HEK293 (cell line): ENCODE data around the gene SFRP5.

Source experiments
- CTCF ChIA-PET: fragments of 350-600 bp; formaldehyde crosslinking; extraction: SDS; loops from one replicate; lab custom pipeline; 2021; ENCODE audit warnings: antibody characterized with exemption; lab: Yijun Ruan, JAX
- POLR2A ChIA-PET: fragments of 300-600 bp; formaldehyde crosslinking; extraction: SDS; loops from one replicate; lab custom pipeline; 2020; ENCODE audit warnings: antibody characterized with exemption, inconsistent platforms; lab: Yijun Ruan, JAX
- H3K27ac ChIP-seq: fragments of 200-500 bp; sonication (Bioruptor generic); 2 replicates; pipeline ENCODE4 v1.5.1; 2014; ENCODE audit warnings: low read depth, low read length, control low read depth, inconsistent platforms; ENCODE audit errors: extremely low read depth
- H3K36me3 ChIP-seq, 2 experiments: fragments of 200-500 bp in 1 of 2; sonication (Bioruptor generic) in 1 of 2; 1 replicate in 1 of 2; 2 replicates in 1 of 2; pipeline ENCODE4 v1.5.1; 2014 to 2017; ENCODE audit warnings: inconsistent platforms in 2 of 2, low read length in 2 of 2; ENCODE audit not compliant: control insufficient read depth in 2 of 2, insufficient read depth in 1 of 2
- H3K4me1 ChIP-seq: fragments of 200-500 bp; sonication (Bioruptor generic); 2 replicates; pipeline ENCODE4 v1.5.1; 2014; ENCODE audit warnings: mild to moderate bottlenecking, low read length, inconsistent platforms; ENCODE audit not compliant: control insufficient read depth, insufficient read depth
- H3K4me3 ChIP-seq: 2 replicates; pipeline ENCODE4 v1.5.1; 2011; ENCODE audit warnings: low read depth, mild to moderate bottlenecking, control low read depth, low read length, moderate library complexity
- H3K9me3 ChIP-seq: fragments of 200-500 bp; sonication (Bioruptor generic); 2 replicates; pipeline ENCODE4 v1.5.1; 2014; ENCODE audit warnings: low read depth, low read length, inconsistent platforms; ENCODE audit not compliant: control insufficient read depth, insufficient read depth
- GFI1B ChIP-seq: fragments of 450-650 bp; formaldehyde crosslinking; IDR thresholded peaks from 2 replicates; pipeline ENCODE4 v1.5.1; 2016; ENCODE audit warnings: missing biosample characterization, missing genetic modification characterization
- KLF1 ChIP-seq: fragments of 450-650 bp; formaldehyde crosslinking; IDR thresholded peaks from 2 replicates; pipeline ENCODE4 v1.5.1; 2016; ENCODE audit warnings: missing biosample characterization, missing genetic modification characterization
- OSR2 ChIP-seq: fragments of 450-650 bp; formaldehyde crosslinking; IDR thresholded peaks from 2 replicates; pipeline ENCODE4 v1.5.1; 2016; ENCODE audit warnings: missing biosample characterization, missing genetic modification characterization
- TCF7L2 ChIP-seq: IDR thresholded peaks from 2 replicates; pipeline ENCODE4 v1.6.1; 2011; ENCODE audit warnings: low read depth, mild to moderate bottlenecking, inconsistent platforms, low read length, moderate library complexity, borderline replicate concordance
- YY2 ChIP-seq: fragments of 450-650 bp; formaldehyde crosslinking; IDR thresholded peaks from 2 replicates; pipeline ENCODE4 v1.5.1; 2016; ENCODE audit warnings: missing biosample characterization, missing genetic modification characterization
- ZBTB21 ChIP-seq: fragments of 450-650 bp; formaldehyde crosslinking; IDR thresholded peaks from 2 replicates; pipeline ENCODE4 v1.5.1; 2017; ENCODE audit warnings: missing biosample characterization, missing genetic modification characterization
- ZBTB48 ChIP-seq: fragments of 450-650 bp; formaldehyde crosslinking; IDR thresholded peaks from 2 replicates; pipeline ENCODE4 v1.5.1; 2016; ENCODE audit warnings: missing biosample characterization, missing genetic modification characterization
- ZFP3 ChIP-seq: fragments of 450-650 bp; formaldehyde crosslinking; IDR thresholded peaks from 2 replicates; pipeline ENCODE4 v1.5.1; 2016; ENCODE audit warnings: low read depth, missing biosample characterization, missing genetic modification characterization
- ZFP41 ChIP-seq: fragments of 450-650 bp; formaldehyde crosslinking; IDR thresholded peaks from 2 replicates; pipeline ENCODE4 v1.5.1; 2016; ENCODE audit warnings: missing biosample characterization, missing genetic modification characterization, borderline replicate concordance
- ZNF121 ChIP-seq: fragments of 450-650 bp; formaldehyde crosslinking; IDR thresholded peaks from 2 replicates; pipeline ENCODE4 v1.5.1; 2016; ENCODE audit warnings: missing biosample characterization, missing genetic modification characterization
- ZNF211 ChIP-seq: fragments of 450-650 bp; formaldehyde crosslinking; IDR thresholded peaks from 2 replicates; pipeline ENCODE4 v1.5.1; 2016; ENCODE audit warnings: low read depth, missing biosample characterization, missing genetic modification characterization
- ZNF214 ChIP-seq: fragments of 450-650 bp; formaldehyde crosslinking; IDR thresholded peaks from 2 replicates; pipeline ENCODE4 v1.5.1; 2017; ENCODE audit warnings: missing biosample characterization, mild to moderate bottlenecking, missing genetic modification characterization, borderline replicate concordance
- ZNF514 ChIP-seq: fragments of 450-650 bp; formaldehyde crosslinking; IDR thresholded peaks from 2 replicates; pipeline ENCODE4 v1.5.1; 2016; ENCODE audit warnings: missing biosample characterization, missing genetic modification characterization
- ZNF555 ChIP-seq: fragments of 450-650 bp; formaldehyde crosslinking; conservative IDR thresholded peaks from 2 replicates; pipeline ENCODE4 v1.5.1; 2017; ENCODE audit warnings: missing biosample characterization, mild to moderate bottlenecking, missing genetic modification characterization, inconsistent platforms
- ZNF571 ChIP-seq: fragments of 450-650 bp; formaldehyde crosslinking; IDR thresholded peaks from 2 replicates; pipeline ENCODE4 v1.5.0; 2017; ENCODE audit warnings: missing biosample characterization, missing genetic modification characterization
- ZNF596 ChIP-seq: fragments of 450-650 bp; IDR thresholded peaks from 2 replicates; pipeline ENCODE4 v1.5.0; 2018; ENCODE audit warnings: missing biosample characterization, mild to moderate bottlenecking, missing genetic modification characterization, moderate library complexity
- ZNF629 ChIP-seq: fragments of 450-650 bp; formaldehyde crosslinking; IDR thresholded peaks from 2 replicates; pipeline ENCODE4 v1.5.1; 2017; ENCODE audit warnings: missing biosample characterization, missing genetic modification characterization
- ZNF785 ChIP-seq: fragments of 450-650 bp; formaldehyde crosslinking; IDR thresholded peaks from 2 replicates; pipeline ENCODE4 v1.5.1; 2016; ENCODE audit warnings: missing biosample characterization, missing genetic modification characterization
- ZNF843 ChIP-seq: fragments of 450-650 bp; formaldehyde crosslinking; IDR thresholded peaks from 2 replicates; pipeline ENCODE4 v1.5.1; 2016; ENCODE audit warnings: missing biosample characterization, missing genetic modification characterization
- ZSCAN16 ChIP-seq: fragments of 450-650 bp; formaldehyde crosslinking; IDR thresholded peaks from 2 replicates; pipeline ENCODE4 v1.5.1; 2016; ENCODE audit warnings: missing biosample characterization, missing genetic modification characterization
- ZSCAN23 ChIP-seq: fragments of 450-650 bp; formaldehyde crosslinking; IDR thresholded peaks from 2 replicates; pipeline ENCODE4 v1.5.1; 2016; ENCODE audit warnings: missing biosample characterization, missing genetic modification characterization
- ZXDB ChIP-seq: fragments of 450-650 bp; formaldehyde crosslinking; IDR thresholded peaks from 2 replicates; pipeline ENCODE4 v1.5.1; 2016; ENCODE audit warnings: missing biosample characterization, missing genetic modification characterization
- TF ChIP-seq, protein P1 (sequence below): sonication (generic); formaldehyde crosslinking; IDR thresholded peaks from 2 replicates; pipeline ENCODE4 v1.8.1; 2022; ENCODE audit warnings: mild to moderate bottlenecking, moderate library complexity, missing genetic modification reagents
- TF ChIP-seq, protein P2 (sequence below): fragments of 450-650 bp; formaldehyde crosslinking; IDR thresholded peaks from 2 replicates; pipeline ENCODE4 v1.5.1; 2016; ENCODE audit warnings: missing biosample characterization, missing genetic modification characterization
- TF ChIP-seq, protein P3 (sequence below): fragments of 450-650 bp; formaldehyde crosslinking; IDR thresholded peaks from 2 replicates; pipeline ENCODE4 v1.5.1; 2017; ENCODE audit warnings: missing biosample characterization, missing genetic modification characterization
- TF ChIP-seq, protein P4 (sequence below): fragments of 450-650 bp; formaldehyde crosslinking; IDR thresholded peaks from 2 replicates; pipeline ENCODE4 v1.5.1; 2016; ENCODE audit warnings: missing biosample characterization, missing genetic modification characterization
- TF ChIP-seq, protein P5 (sequence below): fragments of 450-650 bp; formaldehyde crosslinking; IDR thresholded peaks from 2 replicates; pipeline ENCODE4 v1.5.1; 2017; ENCODE audit warnings: missing biosample characterization, missing genetic modification characterization
- TF ChIP-seq, protein P6 (sequence below): fragments of 450-650 bp; formaldehyde crosslinking; IDR thresholded peaks from 2 replicates; pipeline ENCODE4 v1.5.1; 2016; ENCODE audit warnings: missing biosample characterization, missing genetic modification characterization

Gene SFRP5

DNA sequence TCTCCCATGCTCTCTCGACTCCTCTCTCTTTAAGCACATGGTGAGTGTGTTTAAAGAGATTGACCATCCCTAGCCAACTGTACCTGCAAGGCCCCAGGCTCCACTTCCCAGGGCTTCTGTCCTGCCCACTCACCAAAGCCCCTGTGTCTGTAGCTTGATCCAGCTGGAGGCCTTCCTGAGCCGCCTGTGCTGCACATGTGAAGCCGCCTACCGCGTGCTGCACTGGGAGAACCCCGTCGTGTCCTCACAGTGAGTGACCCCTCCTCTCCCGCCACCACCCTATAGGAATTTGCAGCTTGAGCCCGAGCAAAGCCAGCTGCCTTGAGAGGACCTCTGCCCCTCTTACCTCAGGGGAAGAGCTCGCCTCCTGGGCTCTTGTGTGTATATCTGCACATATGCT, 23.7 kb downstream of the SFRP5 start:
- peaks cover 24 to 94% of the 10 kb centered on the region in 2 experiments for H3K36me3 ChIP-seq
- TF ChIP-seq ZBTB21 (tag by site-specific recombination) (no peak), ZNF211 (tag by site-specific recombination) (no peak), ZNF214 (tag by site-specific recombination) (no peak), ZNF555 (tag by site-specific recombination) (no peak), ZFP41 (tag by site-specific recombination) (no peak), ZBTB48 (tag by site-specific recombination) (no peak), GFI1B (tag by site-specific recombination) (no peak), ZNF629 (tag by site-specific recombination) (no peak), OSR2 (tag by site-specific recombination) (no peak), KLF1 (no peak), TCF7L2 (no peak), ZSCAN23 (tag by site-specific recombination) (no peak), ZNF843 (no peak), ZXDB (tag by site-specific recombination) (no peak)
- TF ChIP-seq, protein P1, sequence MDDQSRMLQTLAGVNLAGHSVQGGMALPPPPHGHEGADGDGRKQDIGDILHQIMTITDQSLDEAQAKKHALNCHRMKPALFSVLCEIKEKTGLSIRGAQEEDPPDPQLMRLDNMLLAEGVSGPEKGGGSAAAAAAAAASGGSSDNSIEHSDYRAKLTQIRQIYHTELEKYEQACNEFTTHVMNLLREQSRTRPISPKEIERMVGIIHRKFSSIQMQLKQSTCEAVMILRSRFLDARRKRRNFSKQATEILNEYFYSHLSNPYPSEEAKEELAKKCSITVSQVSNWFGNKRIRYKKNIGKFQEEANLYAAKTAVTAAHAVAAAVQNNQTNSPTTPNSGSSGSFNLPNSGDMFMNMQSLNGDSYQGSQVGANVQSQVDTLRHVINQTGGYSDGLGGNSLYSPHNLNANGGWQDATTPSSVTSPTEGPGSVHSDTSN (CRISPR knock-in tag): no peak
- TF ChIP-seq, protein P2, sequence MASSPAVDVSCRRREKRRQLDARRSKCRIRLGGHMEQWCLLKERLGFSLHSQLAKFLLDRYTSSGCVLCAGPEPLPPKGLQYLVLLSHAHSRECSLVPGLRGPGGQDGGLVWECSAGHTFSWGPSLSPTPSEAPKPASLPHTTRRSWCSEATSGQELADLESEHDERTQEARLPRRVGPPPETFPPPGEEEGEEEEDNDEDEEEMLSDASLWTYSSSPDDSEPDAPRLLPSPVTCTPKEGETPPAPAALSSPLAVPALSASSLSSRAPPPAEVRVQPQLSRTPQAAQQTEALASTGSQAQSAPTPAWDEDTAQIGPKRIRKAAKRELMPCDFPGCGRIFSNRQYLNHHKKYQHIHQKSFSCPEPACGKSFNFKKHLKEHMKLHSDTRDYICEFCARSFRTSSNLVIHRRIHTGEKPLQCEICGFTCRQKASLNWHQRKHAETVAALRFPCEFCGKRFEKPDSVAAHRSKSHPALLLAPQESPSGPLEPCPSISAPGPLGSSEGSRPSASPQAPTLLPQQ: no peak
- TF ChIP-seq, protein P3, sequence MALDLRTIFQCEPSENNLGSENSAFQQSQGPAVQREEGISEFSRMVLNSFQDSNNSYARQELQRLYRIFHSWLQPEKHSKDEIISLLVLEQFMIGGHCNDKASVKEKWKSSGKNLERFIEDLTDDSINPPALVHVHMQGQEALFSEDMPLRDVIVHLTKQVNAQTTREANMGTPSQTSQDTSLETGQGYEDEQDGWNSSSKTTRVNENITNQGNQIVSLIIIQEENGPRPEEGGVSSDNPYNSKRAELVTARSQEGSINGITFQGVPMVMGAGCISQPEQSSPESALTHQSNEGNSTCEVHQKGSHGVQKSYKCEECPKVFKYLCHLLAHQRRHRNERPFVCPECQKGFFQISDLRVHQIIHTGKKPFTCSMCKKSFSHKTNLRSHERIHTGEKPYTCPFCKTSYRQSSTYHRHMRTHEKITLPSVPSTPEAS (tag by site-specific recombination): no peak
- TF ChIP-seq, protein P4, sequence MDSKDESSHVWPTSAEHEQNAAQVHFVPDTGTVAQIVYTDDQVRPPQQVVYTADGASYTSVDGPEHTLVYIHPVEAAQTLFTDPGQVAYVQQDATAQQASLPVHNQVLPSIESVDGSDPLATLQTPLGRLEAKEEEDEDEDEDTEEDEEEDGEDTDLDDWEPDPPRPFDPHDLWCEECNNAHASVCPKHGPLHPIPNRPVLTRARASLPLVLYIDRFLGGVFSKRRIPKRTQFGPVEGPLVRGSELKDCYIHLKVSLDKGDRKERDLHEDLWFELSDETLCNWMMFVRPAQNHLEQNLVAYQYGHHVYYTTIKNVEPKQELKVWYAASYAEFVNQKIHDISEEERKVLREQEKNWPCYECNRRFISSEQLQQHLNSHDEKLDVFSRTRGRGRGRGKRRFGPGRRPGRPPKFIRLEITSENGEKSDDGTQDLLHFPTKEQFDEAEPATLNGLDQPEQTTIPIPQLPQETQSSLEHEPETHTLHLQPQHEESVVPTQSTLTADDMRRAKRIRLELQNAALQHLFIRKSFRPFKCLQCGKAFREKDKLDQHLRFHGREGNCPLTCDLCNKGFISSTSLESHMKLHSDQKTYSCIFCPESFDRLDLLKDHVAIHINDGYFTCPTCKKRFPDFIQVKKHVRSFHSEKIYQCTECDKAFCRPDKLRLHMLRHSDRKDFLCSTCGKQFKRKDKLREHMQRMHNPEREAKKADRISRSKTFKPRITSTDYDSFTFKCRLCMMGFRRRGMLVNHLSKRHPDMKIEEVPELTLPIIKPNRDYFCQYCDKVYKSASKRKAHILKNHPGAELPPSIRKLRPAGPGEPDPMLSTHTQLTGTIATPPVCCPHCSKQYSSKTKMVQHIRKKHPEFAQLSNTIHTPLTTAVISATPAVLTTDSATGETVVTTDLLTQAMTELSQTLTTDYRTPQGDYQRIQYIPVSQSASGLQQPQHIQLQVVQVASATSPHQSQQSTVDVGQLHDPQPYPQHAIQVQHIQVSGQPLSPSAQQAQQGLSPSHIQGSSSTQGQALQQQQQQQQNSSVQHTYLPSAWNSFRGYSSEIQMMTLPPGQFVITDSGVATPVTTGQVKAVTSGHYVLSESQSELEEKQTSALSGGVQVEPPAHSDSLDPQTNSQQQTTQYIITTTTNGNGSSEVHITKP (tag by site-specific recombination): no peak
- ChIA-PET CTCF (interaction anchor here (0.8 to 2.2 kb wide), 3 partner anchors 11 to 165 kb away, joined by 3 to 5 read pairs (median 3); no protein-coding TSS in a partner anchor), POLR2A (interaction anchor here (0.6 to 0.8 kb wide), 2 partner anchors 11 to 61 kb away, joined by 3 read pairs; partner anchors contain the start of genes AVPI1 and ZFYVE27)
- no peaks in the 10 kb centered on the region for H3K9me3 ChIP-seq
- H3K27ac ChIP-seq: no peak overlapping the region
- no peaks in the 10 kb centered on the region for H3K4me1 ChIP-seq
- H3K4me3 ChIP-seq: no peak overlapping the region

DNA sequence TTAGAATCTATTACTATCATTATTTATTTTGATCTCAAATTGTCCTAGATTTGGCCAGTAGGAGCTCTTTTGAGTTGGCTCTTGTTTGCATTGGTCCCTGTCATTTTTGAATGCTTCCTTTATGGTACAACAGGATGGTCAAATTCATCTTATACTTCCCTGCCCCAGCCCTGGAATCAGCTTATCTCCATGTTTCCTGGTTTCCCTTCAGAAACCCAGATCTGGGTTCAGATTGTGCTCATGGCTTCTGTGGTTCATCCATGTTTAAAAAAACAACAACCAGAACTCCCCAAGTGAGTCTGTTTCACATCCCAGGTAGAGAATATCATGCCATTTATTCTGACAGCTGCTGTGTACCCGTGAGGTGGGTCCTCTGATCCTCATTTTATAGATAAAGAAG, 24.2 kb downstream of the SFRP5 start:
- Histone ChIP-seq H3K36me3 (peaks cover 24 to 93% of the 10 kb centered on the region in 2 experiments), H3K27ac (no peak overlapping the region), H3K4me1 (no peaks in the 10 kb centered on the region), H3K4me3 (no peak overlapping the region), H3K9me3 (no peaks in the 10 kb centered on the region)
- POLR2A ChIA-PET: interaction anchor here (1.2 kb wide), 1 partner anchor 11 kb away, joined by 3 read pairs; the partner anchor contains the start of gene ZFYVE27
- CTCF ChIA-PET: interaction anchor here (1.0 to 2.2 kb wide), 4 partner anchors 12 to 164 kb away, joined by 3 to 5 read pairs (median 4); no protein-coding TSS in a partner anchor
- TF ChIP-seq ZNF596 (tag by site-specific recombination): no peak
- no peak for TF ChIP-seq ZNF571 (tag by site-specific recombination)
- TF ChIP-seq, protein P5, sequence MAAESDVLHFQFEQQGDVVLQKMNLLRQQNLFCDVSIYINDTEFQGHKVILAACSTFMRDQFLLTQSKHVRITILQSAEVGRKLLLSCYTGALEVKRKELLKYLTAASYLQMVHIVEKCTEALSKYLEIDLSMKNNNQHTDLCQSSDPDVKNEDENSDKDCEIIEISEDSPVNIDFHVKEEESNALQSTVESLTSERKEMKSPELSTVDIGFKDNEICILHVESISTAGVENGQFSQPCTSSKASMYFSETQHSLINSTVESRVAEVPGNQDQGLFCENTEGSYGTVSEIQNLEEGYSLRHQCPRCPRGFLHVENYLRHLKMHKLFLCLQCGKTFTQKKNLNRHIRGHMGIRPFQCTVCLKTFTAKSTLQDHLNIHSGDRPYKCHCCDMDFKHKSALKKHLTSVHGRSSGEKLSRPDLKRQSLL (tag by site-specific recombination): no peak
- no peak for TF ChIP-seq ZNF514
- TF ChIP-seq ZNF785 (tag by site-specific recombination): no peak
- TF ChIP-seq YY2 (tag by site-specific recombination): no peak
- no peak for TF ChIP-seq ZSCAN16
- no peak for TF ChIP-seq ZFP3 (tag by site-specific recombination)
- TF ChIP-seq ZNF121 (tag by site-specific recombination): no peak
- TF ChIP-seq, protein P6, sequence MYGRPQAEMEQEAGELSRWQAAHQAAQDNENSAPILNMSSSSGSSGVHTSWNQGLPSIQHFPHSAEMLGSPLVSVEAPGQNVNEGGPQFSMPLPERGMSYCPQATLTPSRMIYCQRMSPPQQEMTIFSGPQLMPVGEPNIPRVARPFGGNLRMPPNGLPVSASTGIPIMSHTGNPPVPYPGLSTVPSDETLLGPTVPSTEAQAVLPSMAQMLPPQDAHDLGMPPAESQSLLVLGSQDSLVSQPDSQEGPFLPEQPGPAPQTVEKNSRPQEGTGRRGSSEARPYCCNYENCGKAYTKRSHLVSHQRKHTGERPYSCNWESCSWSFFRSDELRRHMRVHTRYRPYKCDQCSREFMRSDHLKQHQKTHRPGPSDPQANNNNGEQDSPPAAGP (tag by site-specific recombination): no peak
